HG02623 (cell line): Measurements from ENCODE around the gene RAB3D.
"Not testable (repeated sequence)": the region's sequence is repeated elsewhere in the genome, so short reads cannot be mapped to it uniquely, and the experiment has no call there.

Experiments
- ATAC-seq: cut with Tn5 transposase; IDR thresholded peaks from one replicate; pipeline ENCODE4 v1.9.1; 2021; ENCODE audit warnings: moderate library complexity; ENCODE audit not compliant: unreplicated experiment

RAB3D gene

DNA sequence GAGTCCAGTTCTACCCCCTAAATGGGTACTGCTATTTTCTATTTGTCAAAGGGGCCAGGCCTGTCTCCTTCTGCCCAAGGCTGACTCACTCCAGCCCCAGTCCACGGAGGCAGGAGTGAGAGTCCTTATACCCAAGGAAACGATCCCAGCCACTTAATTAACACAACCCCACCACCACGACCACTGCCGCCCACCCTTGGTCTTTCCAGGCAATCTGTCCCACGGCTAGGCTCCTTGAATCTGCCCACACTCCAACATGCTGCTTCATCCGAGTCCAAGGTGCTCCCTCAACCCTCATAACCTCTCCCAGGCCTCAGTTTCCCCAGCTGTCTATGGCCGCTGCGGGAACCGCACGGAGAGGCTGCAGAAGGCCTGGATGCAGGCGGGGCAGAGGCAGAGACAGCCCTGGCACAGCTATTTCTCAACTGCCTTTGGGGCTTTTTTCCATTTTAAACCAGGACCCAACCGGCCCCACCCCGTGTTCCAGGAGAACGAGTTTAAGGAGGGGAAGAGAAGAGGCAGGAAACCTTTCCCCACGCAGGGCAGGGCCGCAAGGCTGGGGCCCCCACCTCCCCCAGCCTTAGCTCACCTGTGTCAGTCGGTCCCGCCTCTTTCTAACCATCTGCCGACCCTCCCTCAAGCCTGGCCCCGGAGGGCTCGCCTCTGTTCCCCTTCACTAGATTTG is 746 bp downstream of the RAB3D start:
- no peak for ATAC-seq

GRCh38 chr19:11338121-11338520 is 1.3 kb downstream of the RAB3D start:
- ATAC-seq: no peak

- no peak for ATAC-seq
Observed at GRCh38 chr19:11337080-11337479, 2.4 kb downstream of the RAB3D start.

GRCh38 chr19:11335449-11336146 is 3.9 kb downstream of the RAB3D start:
- no peak for ATAC-seq

DNA sequence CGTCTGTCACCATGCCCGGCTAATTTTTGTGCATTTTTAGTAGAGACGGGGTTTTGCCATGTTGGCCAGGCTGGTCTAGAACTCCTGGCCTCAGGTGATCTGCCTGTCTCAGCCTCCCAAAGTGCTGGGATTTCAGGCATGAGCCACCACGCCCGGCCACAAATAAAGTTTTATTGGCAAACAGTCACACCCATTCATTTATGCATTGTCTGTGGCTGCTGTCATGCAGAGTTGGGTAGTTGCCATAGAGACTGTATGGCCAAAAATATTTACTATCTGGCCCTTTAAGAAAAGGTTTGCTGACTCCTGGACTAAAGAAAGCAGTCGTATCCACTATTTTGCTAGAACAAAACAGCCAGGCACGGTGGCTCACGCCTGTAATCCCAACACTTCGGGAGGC is 5.6 kb downstream of the RAB3D start:
- ATAC-seq: not testable (repeated sequence)

GRCh38 chr19:11332822-11333221 is 6.6 kb downstream of the RAB3D start:
- ATAC-seq: no peak

DNA sequence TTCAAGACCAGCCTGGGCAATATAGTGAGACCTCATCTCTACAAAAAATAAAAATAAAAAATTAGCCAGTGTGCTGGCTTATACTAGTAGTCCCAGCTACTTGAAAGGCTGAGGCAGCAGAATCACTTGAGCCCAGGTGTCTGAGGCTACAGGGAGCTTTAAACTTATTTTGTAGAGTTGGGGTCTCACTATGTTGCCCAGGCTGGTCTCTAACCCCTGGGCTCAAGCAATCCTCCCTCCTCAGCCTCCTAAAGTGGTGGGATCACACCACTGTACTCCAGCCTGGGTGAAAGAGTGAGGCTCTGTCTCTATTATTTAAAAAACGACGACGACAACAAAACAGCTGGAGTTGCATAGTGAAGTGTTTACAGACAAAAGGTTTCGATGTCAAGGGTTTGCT is 8.0 kb downstream of the RAB3D start:
- no peak for ATAC-seq

DNA sequence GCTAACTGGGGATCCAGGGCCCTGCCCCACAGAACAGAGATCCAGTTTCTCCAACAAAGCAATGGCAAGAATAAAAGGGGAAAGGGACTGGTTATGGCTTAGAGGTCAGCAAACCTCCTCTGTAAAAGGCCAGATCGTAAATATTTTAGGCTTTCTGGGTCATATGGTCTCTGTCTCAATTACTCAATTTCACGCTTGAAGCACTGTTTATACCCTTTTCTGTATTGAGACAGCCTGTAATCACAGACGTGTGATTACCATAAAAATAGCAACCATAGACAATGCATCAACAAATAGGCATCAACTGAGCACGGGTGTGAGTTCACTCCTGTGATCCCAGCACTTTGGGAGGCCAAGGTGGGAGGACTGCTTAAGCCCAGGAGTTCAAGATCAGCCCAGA is 9.3 kb downstream of the RAB3D start:
- ATAC-seq: no peak

DNA sequence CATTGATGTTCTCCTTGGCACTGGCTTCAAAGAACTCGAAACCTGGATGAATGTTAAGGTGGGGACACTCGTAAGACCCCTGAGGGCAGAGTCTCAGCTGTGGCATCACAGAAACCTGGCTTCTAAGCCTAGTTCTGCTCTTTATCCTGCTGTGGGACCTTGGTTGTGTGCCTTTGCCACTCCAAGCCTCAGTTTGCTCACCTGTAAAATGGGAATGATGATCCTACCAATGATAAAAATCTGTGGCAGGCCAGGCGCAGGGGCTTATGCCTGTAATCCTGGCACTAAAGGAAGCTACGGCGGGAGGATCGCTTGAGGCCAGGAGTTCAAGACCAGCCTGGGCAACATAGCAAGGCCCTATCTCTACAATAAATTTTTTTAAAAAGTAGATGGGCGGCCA is 13.9 kb downstream of the RAB3D start:
- no peak for ATAC-seq

GRCh38 chr19:11324748-11325389 is 14.6 kb downstream of the RAB3D start:
- no peak for ATAC-seq

DNA sequence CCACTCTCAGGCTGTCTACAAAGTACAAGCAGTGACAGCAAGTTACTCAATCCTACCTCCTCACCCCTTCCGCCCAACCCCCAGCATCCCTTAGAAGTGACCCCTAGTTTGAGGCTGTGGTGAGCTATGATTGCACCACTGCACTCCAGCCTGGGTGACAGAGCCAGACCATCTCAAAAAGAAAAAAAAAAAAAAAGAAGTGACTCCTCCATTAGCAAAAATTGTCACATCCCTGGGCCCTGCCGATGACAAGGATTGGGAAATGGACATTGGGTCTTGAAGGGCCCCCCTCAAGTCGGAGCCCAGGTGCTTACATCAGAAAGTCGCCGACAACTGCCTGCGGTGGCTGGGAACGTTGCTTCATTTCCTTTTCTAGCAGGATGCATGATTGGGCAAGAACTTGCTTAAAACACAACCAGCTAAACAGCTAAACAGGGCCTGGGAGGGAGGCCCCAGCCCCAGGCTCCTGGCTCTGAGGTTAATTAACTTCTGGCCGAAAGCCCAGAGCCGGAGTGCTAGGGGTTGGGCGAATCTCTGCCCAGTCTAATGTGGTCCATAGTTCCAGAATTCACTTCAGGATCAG is 15.3 kb downstream of the RAB3D start:
- ATAC-seq: no peak

DNA sequence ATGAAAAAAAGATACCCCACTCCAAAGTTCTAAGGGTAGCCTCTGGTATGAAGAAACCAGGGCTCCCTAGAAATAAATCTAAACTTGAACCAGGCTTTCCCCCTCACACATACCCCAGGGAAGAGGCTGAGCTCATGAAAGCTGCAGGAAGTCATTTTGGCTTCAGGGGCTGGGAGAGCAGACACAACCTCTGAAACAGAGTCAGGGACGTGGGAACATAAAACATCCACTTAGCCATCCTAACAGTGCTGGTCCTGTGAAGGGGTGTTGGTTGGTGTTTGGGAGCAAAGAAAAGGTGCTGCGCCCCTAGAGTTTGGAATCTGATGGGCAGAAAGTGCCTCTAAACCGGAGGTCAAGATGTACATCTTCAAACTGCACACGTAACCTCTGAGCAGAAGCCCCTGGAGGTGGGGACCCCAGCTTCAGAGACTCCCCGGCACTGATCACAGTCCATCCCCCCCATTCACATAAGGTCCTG is 15.8 kb downstream of the RAB3D start:
- no peak for ATAC-seq

DNA sequence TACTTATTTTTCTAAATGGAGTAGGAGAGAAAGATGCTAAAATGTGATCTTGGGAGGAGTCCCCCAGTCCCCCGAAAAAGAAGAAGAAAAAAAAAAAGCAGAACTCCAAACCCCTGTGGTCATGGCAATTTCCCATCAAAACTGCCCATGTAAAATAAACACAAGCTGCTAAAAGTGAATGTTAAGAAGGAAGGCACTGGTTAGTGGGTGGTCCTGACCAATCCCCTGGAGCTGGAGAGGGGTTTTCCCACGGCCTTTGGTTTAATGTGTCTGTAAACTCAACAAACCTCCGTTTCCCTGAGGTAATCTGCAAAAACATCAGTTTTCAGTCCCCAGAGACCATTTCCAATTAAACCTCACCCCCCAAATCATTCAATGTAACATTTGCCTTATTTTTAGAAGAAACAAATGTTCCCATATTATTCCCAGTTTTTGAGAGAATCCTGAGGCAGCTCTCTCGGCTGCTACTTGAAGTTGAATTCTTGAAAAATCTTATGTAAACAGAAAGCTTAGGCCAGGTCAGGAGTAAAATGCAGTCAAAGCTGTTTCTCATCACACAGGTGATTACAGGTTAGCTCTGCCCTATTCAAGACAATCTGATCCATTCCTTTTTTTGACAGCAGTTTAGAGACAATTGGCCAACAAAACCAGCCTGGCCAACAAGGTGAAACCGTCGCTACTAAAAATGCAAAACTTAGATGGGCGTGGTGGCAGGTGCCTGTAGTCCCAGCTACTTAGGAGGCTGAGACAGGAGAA is 17.0 kb downstream of the RAB3D start:
- no peak for ATAC-seq

GRCh38 chr19:11321191-11322126 is 18.0 kb downstream of the RAB3D start:
- no peak for ATAC-seq

DNA sequence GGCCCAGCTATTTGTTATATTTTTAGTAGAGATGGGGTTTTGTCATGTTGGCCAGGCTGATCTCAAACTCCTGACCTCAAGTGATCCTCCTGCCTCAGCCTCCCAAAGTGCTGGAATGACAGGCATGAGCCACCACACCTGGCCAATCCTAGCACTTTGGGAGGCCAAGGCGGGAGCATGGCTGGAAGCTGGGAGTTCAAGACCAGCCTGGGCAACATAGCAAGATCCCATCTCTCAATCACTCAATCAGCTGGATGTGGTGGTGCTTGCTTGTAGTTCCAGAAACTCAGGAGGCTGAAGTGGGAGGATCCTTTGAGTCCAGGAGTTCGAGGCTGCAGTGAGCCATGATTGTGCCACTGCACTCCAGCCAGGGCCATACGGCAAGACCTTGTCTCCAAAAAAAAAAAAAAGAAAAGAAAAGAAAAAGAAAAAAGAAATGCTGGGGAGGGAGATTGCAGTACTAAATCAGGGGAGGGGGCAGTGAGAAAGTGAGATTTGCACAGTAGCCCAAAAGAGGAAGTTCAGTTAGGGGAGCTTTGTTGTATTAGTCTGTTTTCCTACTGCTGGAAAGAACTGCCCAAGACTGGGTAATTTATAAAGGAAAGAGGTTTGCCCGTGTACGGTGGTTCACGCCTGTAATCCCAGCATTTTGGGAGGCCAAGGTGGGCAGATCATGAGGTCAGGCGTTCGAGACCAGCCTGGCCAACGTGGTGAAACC is 19.0 kb downstream of the RAB3D start:
- not testable (repeated sequence) for ATAC-seq

GRCh38 chr19:11306337-11306736 is 33.1 kb downstream of the RAB3D start:
- ATAC-seq: no peak

- no peak for ATAC-seq
Observed at GRCh38 chr19:11304936-11305335, 34.5 kb downstream of the RAB3D start.

- no peak for ATAC-seq
Observed at GRCh38 chr19:11300811-11301120, 38.7 kb downstream of the RAB3D start.
